CD4-positive, alpha-beta T cell treated with Interferon gamma for 1 hour (primary cell): ENCODE results near the gene HS6ST3.
"Not testable (repeated sequence)": the region's sequence is repeated elsewhere in the genome, so short reads cannot be mapped to it uniquely, and the experiment has no call there.

ENCODE experiments used
- DNase-seq: peaks from one replicate; pipeline ENCODE4 v3.0.0-alpha.2; 2020

Gene HS6ST3

GRCh38 chr13:96473526-96474180 lies 383.7 kb downstream of the HS6ST3 start:
- DNase-seq: no peak

GRCh38 chr13:96474181-96474557 lies 384.3 kb downstream of the HS6ST3 start:
- DNase-seq: no peak

- no peak for DNase-seq
Observed at GRCh38 chr13:96475103-96475502, 385.2 kb downstream of the HS6ST3 start.

GRCh38 chr13:96481482-96481881 lies 391.6 kb downstream of the HS6ST3 start:
- DNase-seq: no peak

GRCh38 chr13:96490496-96490989 lies 400.6 kb downstream of the HS6ST3 start:
- no peak for DNase-seq

GRCh38 chr13:96491103-96491502 lies 401.2 kb downstream of the HS6ST3 start:
- no peak for DNase-seq

GRCh38 chr13:96492766-96493165 lies 402.9 kb downstream of the HS6ST3 start:
- DNase-seq: no peak

- DNase-seq: no peak
Observed at GRCh38 chr13:96499656-96500055, 409.7 kb downstream of the HS6ST3 start.

GRCh38 chr13:96500953-96501352 lies 411.0 kb downstream of the HS6ST3 start:
- no peak for DNase-seq

GRCh38 chr13:96503481-96503880 lies 413.6 kb downstream of the HS6ST3 start:
- no peak for DNase-seq

- DNase-seq: no peak
Observed at GRCh38 chr13:96511587-96511986, 421.7 kb downstream of the HS6ST3 start.

GRCh38 chr13:96519380-96519779 lies 429.5 kb downstream of the HS6ST3 start:
- DNase-seq: no peak

GRCh38 chr13:96524398-96525020 lies 434.6 kb downstream of the HS6ST3 start:
- DNase-seq: not testable (repeated sequence)

- no peak for DNase-seq
Observed at GRCh38 chr13:96525715-96526114, 435.8 kb downstream of the HS6ST3 start.

- DNase-seq: no peak
Observed at GRCh38 chr13:96527497-96527896, 437.6 kb downstream of the HS6ST3 start.

GRCh38 chr13:96532804-96533203 lies 442.9 kb downstream of the HS6ST3 start:
- no peak for DNase-seq

GRCh38 chr13:96533408-96533807 lies 443.5 kb downstream of the HS6ST3 start:
- no peak for DNase-seq

GRCh38 chr13:96539791-96540190 lies 449.9 kb downstream of the HS6ST3 start:
- no peak for DNase-seq

GRCh38 chr13:96540670-96541069 lies 450.8 kb downstream of the HS6ST3 start:
- no peak for DNase-seq

- no peak for DNase-seq
Observed at GRCh38 chr13:96542986-96543385, 453.1 kb downstream of the HS6ST3 start.

GRCh38 chr13:96544957-96545356 lies 455.1 kb downstream of the HS6ST3 start:
- DNase-seq: no peak

- DNase-seq: no peak
Observed at GRCh38 chr13:96546463-96546862, 456.6 kb downstream of the HS6ST3 start.

- no peak for DNase-seq
Observed at GRCh38 chr13:96551546-96551945, 461.6 kb downstream of the HS6ST3 start.

- DNase-seq: no peak
Observed at GRCh38 chr13:96552559-96552958, 462.7 kb downstream of the HS6ST3 start.

GRCh38 chr13:96553796-96554195 lies 463.9 kb downstream of the HS6ST3 start:
- DNase-seq: no peak
